Spleen (tissue), 11 donors: ENCODE measurements around the gene MBNL2. TPM values are rescaled to one million over a fixed set of nuclear protein-coding genes. Genes with fewer than 3 reads are reported as not detected.
A peak's percentile ranks its signal among the peaks of the same experiment; 100 is the strongest.

Source experiments
- DNase-seq: peaks from one replicate; pipeline ENCODE4 v3.0.0-alpha.2; 2020
- H3K27ac ChIP-seq, 8 donors: fragments of 200-600 bp; sonication (generic) in 7 of 8; 1 replicate in 4 of 8; 2 replicates in 4 of 8; pipeline versions ENCODE4 v1.5.0 to v1.8.0; 2016 to 2021; ENCODE audit warnings: inconsistent platforms in 4 of 8, mild to moderate bottlenecking in 4 of 8, moderate library complexity in 1 of 8
- H3K27me3 ChIP-seq, 7 donors: fragments of 200-600 bp; sonication (generic) in 6 of 7; replicated peaks in 1 of 7; 1 replicate in 4 of 7; 2 replicates in 3 of 7; pipeline versions ENCODE4 v1.5.0 to v1.8.0; 2016 to 2021; ENCODE audit warnings: inconsistent platforms in 3 of 7, mild to moderate bottlenecking in 1 of 7
- H3K36me3 ChIP-seq, 6 donors: fragments of 200-600 bp; sonication (generic) in 5 of 6; 1 replicate in 4 of 6; 2 replicates in 2 of 6; pipeline versions ENCODE4 v1.5.0 to v1.8.0; 2016 to 2021; ENCODE audit warnings: inconsistent platforms in 2 of 6
- H3K4me1 ChIP-seq, 6 donors: fragments of 200-600 bp; sonication (generic) in 5 of 6; 1 replicate in 3 of 6; 2 replicates in 3 of 6; pipeline versions ENCODE4 v1.5.0 to v1.8.0; 2016 to 2021; ENCODE audit warnings: inconsistent platforms in 3 of 6
- H3K4me3 ChIP-seq, 8 donors: fragments of 200-600 bp; sonication (generic) in 7 of 8; 1 replicate in 4 of 8; 2 replicates in 4 of 8; pipeline versions ENCODE4 v1.5.0 to v1.8.0; 2016 to 2021; ENCODE audit warnings: inconsistent platforms in 4 of 8, mild to moderate bottlenecking in 4 of 8, moderate library complexity in 2 of 8
- H3K9me3 ChIP-seq, 8 donors: fragments of 200-600 bp; sonication (generic) in 7 of 8; 1 replicate in 4 of 8; 2 replicates in 4 of 8; pipeline versions ENCODE4 v1.5.0 to v1.8.0; 2016 to 2021; ENCODE audit warnings: inconsistent platforms in 4 of 8
- CTCF ChIP-seq, 11 experiments: fragments of 200-600 bp in 7 of 11; fragments of 450-650 bp in 4 of 11; sonication (generic) in 4 of 11; IDR thresholded peaks in 8 of 11; conservative IDR thresholded peaks in 3 of 11; 1 replicate in 7 of 11; 2 replicates in 4 of 11; pipeline versions ENCODE4 v1.4.0 to v1.8.0; 2016 to 2021; ENCODE audit warnings: antibody characterized with exemption in 11 of 11, inconsistent platforms in 4 of 11, mild to moderate bottlenecking in 1 of 11
- POLR2A ChIP-seq, 3 donors: fragments of 450-650 bp; IDR thresholded peaks; one replicate each; pipeline ENCODE4 v1.5.1; 2017; ENCODE audit warnings: antibody characterized with exemption in 3 of 3, mild to moderate bottlenecking in 1 of 3
- POLR2AphosphoS5 ChIP-seq, 3 donors: sonication (generic); formaldehyde crosslinking; IDR thresholded peaks; one replicate each; pipeline ENCODE4 v1.5.1; 2017; ENCODE audit warnings: antibody characterized with exemption in 3 of 3
- WGBS, 5 donors: extraction: QIAGEN DNeasy Blood & Tissue Kit in 3 of 5; methylation state at CpG; one replicate each; pipeline versions ENCODE4 v1.1.5 to v1.1.7; 2013 to 2018; 5-methylcytosine and 5-hydroxymethylcytosine counted together
- intact Hi-C: fragments of 100-400 bp; cut with DNase I; formaldehyde crosslinking; loops from one replicate; pipeline ENCODE4 v1.15.0; 2023; ENCODE audit warnings: low total_unique reads
- polyA plus RNA-seq, 3 donors: library from polyadenylated mRNA; stranded (reverse); fragments of 200-250 nt; gene quantifications; one replicate each; pipeline ENCODE4 v1.2.1, GENCODE V29; 2013
- total RNA-seq, 7 donors: library from RNA; depleted of rRNA in 3 of 7; stranded (reverse); fragments of >200 nt in 3 of 7; fragmentation: NEBNext Ultra II Directional in 4 of 7; extraction: Animal tissue kit (Norgen Biotek cat#: 25700) in 4 of 7; gene quantifications; one replicate each; pipeline versions ENCODE4 v1.1.0 to v1.2.1, GENCODE V29; 2016 to 2021
- donor health status: healthy with polysubstance abuse.
- donor health status: DM: no; HTN: no; CAD: no; lungs with moderate emphysema.
- donor health status: DM: no; HTN: no; CAD: no.
- donor health status: Bipolar disorder and iron deficiency.
- donor health status: healthy.
- donor health status: DM: no; HTN: no; CAD: no.
- donor health status: DM: yes; HTN: yes; CAD: no.

MBNL2 gene
- total and polyA plus RNA-seq, 10 donors: 7.0 to 56.3 (median 31.1) TPM

- 56 to 79% (median 74%) methylated on average over 5 of the region's 5 CpGs for WGBS, 5 donors
- no peak for DNase-seq
- no peaks in the 10 kb centered on the region for H3K27me3 ChIP-seq
- no peak overlapping the region for H3K4me3 ChIP-seq
- peaks cover 0 to 23% (median 2%) of the 10 kb centered on the region in 6 donors for H3K36me3 ChIP-seq
- peak overlapping the region in 6 of 8 donors; percentile 33 to 79 (median 56) for H3K27ac ChIP-seq
- peaks cover 0 to 35% (median 9%) of the 10 kb centered on the region in 6 donors for H3K4me1 ChIP-seq
- intact Hi-C loops: no loop called here
- no peaks in the 10 kb centered on the region for H3K9me3 ChIP-seq
- TF ChIP-seq POLR2A (IDR thresholded peaks at IDR 0.05) (no peak), POLR2AphosphoS5 (IDR thresholded peaks at IDR 0.05) (peak in 2 of 3 donors; percentile 14 to 54)
Measured at GRCh38 chr13:97387485-97387839, 165.3 kb downstream of the MBNL2 start.

GRCh38 chr13:97387890-97388289 is 165.8 kb downstream of the MBNL2 start:
- intact Hi-C loops: no loop called here
- peak overlapping the region in 5 of 8 donors; percentile 37 to 79 (median 70) for H3K27ac ChIP-seq

DNA sequence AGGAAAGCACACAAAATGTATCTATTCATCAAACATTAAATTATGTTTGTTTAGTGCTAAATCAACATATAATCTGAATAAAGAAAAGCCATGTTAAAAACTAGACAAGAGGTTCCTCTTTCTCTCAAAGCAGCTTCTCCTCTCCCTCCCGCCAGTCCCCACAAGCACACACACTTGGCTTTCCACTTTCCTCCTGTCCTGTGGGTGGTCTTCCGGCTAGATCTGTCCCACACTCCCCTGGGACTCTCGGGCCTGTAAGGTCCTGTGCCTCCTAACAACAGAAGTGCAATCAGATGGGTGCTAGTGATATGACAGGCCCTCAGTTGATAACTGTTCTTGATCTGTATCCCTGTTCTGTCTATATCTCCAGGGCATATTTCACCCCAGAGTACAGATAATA is 166.2 kb downstream of the MBNL2 start:
- Histone ChIP-seq H3K4me3 (no peak overlapping the region), H3K9me3 (no peaks in the 10 kb centered on the region), H3K27ac (peak overlapping the region in 4 of 8 donors; percentile 37 to 79 (median 71)), H3K4me1 (peaks cover 0 to 35% (median 9%) of the 10 kb centered on the region in 6 donors), H3K27me3 (no peaks in the 10 kb centered on the region), H3K36me3 (peaks cover 0 to 20% (median 2%) of the 10 kb centered on the region in 6 donors)
- intact Hi-C loops: no loop called here
- no peak for DNase-seq
- TF ChIP-seq POLR2A (IDR thresholded peaks at IDR 0.05): no peak
- no peak for TF ChIP-seq CTCF (IDR thresholded peaks at IDR 0.05 in 8 of 11, conservative IDR thresholded peaks at IDR 0.05 in 3 of 11)
- no peak for TF ChIP-seq POLR2AphosphoS5 (IDR thresholded peaks at IDR 0.05)
- WGBS, 5 donors: 32 to 43% (median 38%) methylated on average over 3 of the region's 3 CpGs

More at GRCh38 chr13:97387890-97388289, 165.8 kb downstream of the MBNL2 start:
- TF ChIP-seq POLR2AphosphoS5 (IDR thresholded peaks at IDR 0.05) (no peak), CTCF (IDR thresholded peaks at IDR 0.05 in 8 of 11, conservative IDR thresholded peaks at IDR 0.05 in 3 of 11) (no peak), POLR2A (IDR thresholded peaks at IDR 0.05) (no peak)
- 64 to 89% (median 80%) methylated on average over 1 of the region's 1 CpG for WGBS, 5 donors
- no peak for DNase-seq
- Histone ChIP-seq H3K9me3 (no peaks in the 10 kb centered on the region), H3K4me3 (no peak overlapping the region), H3K4me1 (peaks cover 0 to 35% (median 9%) of the 10 kb centered on the region in 6 donors), H3K36me3 (peaks cover 0 to 22% (median 2%) of the 10 kb centered on the region in 6 donors), H3K27me3 (no peaks in the 10 kb centered on the region)

GRCh38 chr13:97390941-97391600 is 168.9 kb downstream of the MBNL2 start:
- Histone ChIP-seq H3K4me1 (peaks cover 0 to 19% (median 7%) of the 10 kb centered on the region in 6 donors), H3K27ac (no peak overlapping the region), H3K9me3 (no peaks in the 10 kb centered on the region), H3K27me3 (no peaks in the 10 kb centered on the region), H3K4me3 (no peak overlapping the region), H3K36me3 (peaks cover 0 to 20% (median 2%) of the 10 kb centered on the region in 6 donors)
- no peak for TF ChIP-seq POLR2AphosphoS5 (IDR thresholded peaks at IDR 0.05)
- DNase-seq: no peak
- intact Hi-C loops: no loop called here
- WGBS, 5 donors: 81 to 91% (median 85%) methylated on average over 3 of the region's 3 CpGs

- 79 to 98% (median 88%) methylated on average over 1 of the region's 1 CpG for WGBS, 5 donors
- no peaks in the 10 kb centered on the region for H3K27me3 ChIP-seq
- no peaks in the 10 kb centered on the region for H3K9me3 ChIP-seq
- TF ChIP-seq CTCF (IDR thresholded peaks at IDR 0.05 in 8 of 11, conservative IDR thresholded peaks at IDR 0.05 in 3 of 11) (no peak), POLR2AphosphoS5 (IDR thresholded peaks at IDR 0.05) (no peak), POLR2A (IDR thresholded peaks at IDR 0.05) (no peak)
- no peak for DNase-seq
- H3K4me1 ChIP-seq: peaks cover 0 to 10% (median 2%) of the 10 kb centered on the region in 6 donors
- intact Hi-C loops: no loop called here
- H3K27ac ChIP-seq: no peak overlapping the region
- peaks cover 0 to 20% (median 2%) of the 10 kb centered on the region in 6 donors for H3K36me3 ChIP-seq
- H3K4me3 ChIP-seq: no peak overlapping the region
Measured at GRCh38 chr13:97392020-97392419, 169.9 kb downstream of the MBNL2 start.
